ENCODE measurements around the gene CCDC149. TPM values are rescaled to one million over a fixed set of nuclear protein-coding genes. Genes with fewer than 3 reads are reported as not detected.

Gene CCDC149
- total and polyA plus RNA-seq, 5 donors from 2014 or later: not detected

GRCh38 chr4:24862073-24862751 lies 50.6 kb downstream of the CCDC149 start:
- Histone ChIP-seq H3K9me3 (ENCODE audit: control insufficient read depth in 2 of 2, low read length in 2 of 2) (no peaks in the 10 kb centered on the region), H3K4me1 (ENCODE audit: control insufficient read depth, insufficient read depth, low read length, poor library complexity, severe bottlenecking) (no peaks in the 10 kb centered on the region), H3K4me3 (ENCODE audit: low read depth, low read length) (no peak overlapping the region), H3K27me3 (ENCODE audit: control insufficient read depth, insufficient read depth, low read length) (no peaks in the 10 kb centered on the region), H3K27ac (ENCODE audit: insufficient read depth, low read length, poor library complexity, severe bottlenecking) (no peak overlapping the region), H3K36me3 (ENCODE audit: control insufficient read depth, insufficient read depth, low read length) (no peaks in the 10 kb centered on the region)
- no peak for DNase-seq
- H3K4me3 Mint-ChIP-seq: no peak overlapping the region
- H3K9me3 Mint-ChIP-seq: peaks cover 0 to 15% (median 3%) of the 10 kb centered on the region in 7 donors
- no peaks in the 10 kb centered on the region for H3K36me3 Mint-ChIP-seq
- H3K4me1 Mint-ChIP-seq: no peaks in the 10 kb centered on the region
- H3K27ac Mint-ChIP-seq: no peak overlapping the region
- ATAC-seq (ENCODE audit: low read depth in 2 of 2): no peak
- no peaks in the 10 kb centered on the region for H3K27me3 Mint-ChIP-seq

DNA sequence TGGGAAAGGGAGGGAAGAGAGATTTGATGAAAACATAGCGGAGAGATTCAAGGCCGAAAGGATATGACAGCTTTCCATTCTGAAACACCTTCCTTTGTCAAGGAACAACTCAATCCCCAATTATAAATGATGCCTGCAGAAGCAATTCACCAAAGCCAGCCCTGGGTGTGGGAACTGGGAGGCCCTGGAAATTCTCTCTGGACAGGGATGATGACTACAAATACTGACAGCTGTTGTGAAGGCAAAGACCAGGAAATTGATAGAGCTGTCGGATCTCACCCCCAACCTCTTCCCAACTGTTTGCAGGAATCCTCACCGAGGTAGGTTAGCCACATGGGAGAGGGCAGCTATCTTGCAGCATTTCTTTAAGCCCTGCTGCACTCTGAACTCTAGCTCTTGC lies 54.3 kb downstream of the CCDC149 start:
- Histone ChIP-seq H3K27me3 (ENCODE audit: control insufficient read depth, insufficient read depth, low read length) (no peaks in the 10 kb centered on the region), H3K27ac (ENCODE audit: insufficient read depth, low read length, poor library complexity, severe bottlenecking) (no peak overlapping the region), H3K9me3 (ENCODE audit: control insufficient read depth in 2 of 2, low read length in 2 of 2) (no peaks in the 10 kb centered on the region), H3K4me1 (ENCODE audit: control insufficient read depth, insufficient read depth, low read length, poor library complexity, severe bottlenecking) (no peaks in the 10 kb centered on the region), H3K4me3 (ENCODE audit: low read depth, low read length) (no peak overlapping the region), H3K36me3 (ENCODE audit: control insufficient read depth, insufficient read depth, low read length) (no peaks in the 10 kb centered on the region)
- no peak for DNase-seq
- Mint-ChIP-seq H3K9me3 (peaks cover 0 to 9% (median 2%) of the 10 kb centered on the region in 7 donors), H3K27ac (no peak overlapping the region), H3K4me1 (peaks cover 0 to 2% (median 0%) of the 10 kb centered on the region in 4 donors), H3K36me3 (no peaks in the 10 kb centered on the region), H3K4me3 (no peak overlapping the region), H3K27me3 (peaks cover 4% of the 10 kb centered on the region)
- no peak for ATAC-seq (ENCODE audit: low read depth in 2 of 2)

GRCh38 chr4:24858026-24858425 lies 54.8 kb downstream of the CCDC149 start:
- ATAC-seq (ENCODE audit: low read depth in 2 of 2): no peak
- H3K27ac Mint-ChIP-seq: no peak overlapping the region

GRCh38 chr4:24856586-24856985 lies 56.3 kb downstream of the CCDC149 start:
- Histone ChIP-seq H3K4me1 (ENCODE audit: control insufficient read depth, insufficient read depth, low read length, poor library complexity, severe bottlenecking) (no peaks in the 10 kb centered on the region), H3K9me3 (ENCODE audit: control insufficient read depth in 2 of 2, low read length in 2 of 2) (no peaks in the 10 kb centered on the region), H3K4me3 (ENCODE audit: low read depth, low read length) (no peak overlapping the region), H3K36me3 (ENCODE audit: control insufficient read depth, insufficient read depth, low read length) (no peaks in the 10 kb centered on the region), H3K27me3 (ENCODE audit: control insufficient read depth, insufficient read depth, low read length) (no peaks in the 10 kb centered on the region), H3K27ac (ENCODE audit: insufficient read depth, low read length, poor library complexity, severe bottlenecking) (no peak overlapping the region)
- no peak for ATAC-seq (ENCODE audit: low read depth in 2 of 2)
- Mint-ChIP-seq H3K36me3 (no peaks in the 10 kb centered on the region), H3K27me3 (peaks cover 4% of the 10 kb centered on the region), H3K27ac (no peak overlapping the region), H3K4me3 (no peak overlapping the region), H3K9me3 (peaks cover 0 to 4% (median 0%) of the 10 kb centered on the region in 7 donors), H3K4me1 (peaks cover 0 to 2% (median 0%) of the 10 kb centered on the region in 4 donors)
- DNase-seq: no peak

More at GRCh38 chr4:24858026-24858425, 54.8 kb downstream of the CCDC149 start:
- no peak for DNase-seq
- Mint-ChIP-seq H3K27me3 (peaks cover 4% of the 10 kb centered on the region), H3K9me3 (peaks cover 0 to 9% (median 2%) of the 10 kb centered on the region in 7 donors), H3K4me3 (no peak overlapping the region), H3K4me1 (peaks cover 0 to 2% (median 0%) of the 10 kb centered on the region in 4 donors), H3K36me3 (no peaks in the 10 kb centered on the region)
- Histone ChIP-seq H3K27me3 (ENCODE audit: control insufficient read depth, insufficient read depth, low read length) (no peaks in the 10 kb centered on the region), H3K27ac (ENCODE audit: insufficient read depth, low read length, poor library complexity, severe bottlenecking) (no peak overlapping the region), H3K4me3 (ENCODE audit: low read depth, low read length) (no peak overlapping the region), H3K4me1 (ENCODE audit: control insufficient read depth, insufficient read depth, low read length, poor library complexity, severe bottlenecking) (no peaks in the 10 kb centered on the region), H3K36me3 (ENCODE audit: control insufficient read depth, insufficient read depth, low read length) (no peaks in the 10 kb centered on the region), H3K9me3 (ENCODE audit: control insufficient read depth in 2 of 2, low read length in 2 of 2) (no peaks in the 10 kb centered on the region)

- no peak for ATAC-seq (ENCODE audit: low read depth in 2 of 2)
- Histone ChIP-seq H3K9me3 (ENCODE audit: control insufficient read depth in 2 of 2, low read length in 2 of 2) (no peaks in the 10 kb centered on the region), H3K4me1 (ENCODE audit: control insufficient read depth, insufficient read depth, low read length, poor library complexity, severe bottlenecking) (no peaks in the 10 kb centered on the region), H3K36me3 (ENCODE audit: control insufficient read depth, insufficient read depth, low read length) (no peaks in the 10 kb centered on the region), H3K4me3 (ENCODE audit: low read depth, low read length) (no peak overlapping the region), H3K27me3 (ENCODE audit: control insufficient read depth, insufficient read depth, low read length) (no peaks in the 10 kb centered on the region), H3K27ac (ENCODE audit: insufficient read depth, low read length, poor library complexity, severe bottlenecking) (no peak overlapping the region)
- peaks cover 0 to 2% (median 0%) of the 10 kb centered on the region in 4 donors for H3K4me1 Mint-ChIP-seq
- H3K27ac Mint-ChIP-seq: no peak overlapping the region
- no peak overlapping the region for H3K4me3 Mint-ChIP-seq
- no peak for DNase-seq
- H3K27me3 Mint-ChIP-seq: peaks cover 7% of the 10 kb centered on the region
- peaks cover 0 to 2% (median 0%) of the 10 kb centered on the region in 7 donors for H3K9me3 Mint-ChIP-seq
- no peaks in the 10 kb centered on the region for H3K36me3 Mint-ChIP-seq
Measured at GRCh38 chr4:24855741-24856140, 57.1 kb downstream of the CCDC149 start.

DNA sequence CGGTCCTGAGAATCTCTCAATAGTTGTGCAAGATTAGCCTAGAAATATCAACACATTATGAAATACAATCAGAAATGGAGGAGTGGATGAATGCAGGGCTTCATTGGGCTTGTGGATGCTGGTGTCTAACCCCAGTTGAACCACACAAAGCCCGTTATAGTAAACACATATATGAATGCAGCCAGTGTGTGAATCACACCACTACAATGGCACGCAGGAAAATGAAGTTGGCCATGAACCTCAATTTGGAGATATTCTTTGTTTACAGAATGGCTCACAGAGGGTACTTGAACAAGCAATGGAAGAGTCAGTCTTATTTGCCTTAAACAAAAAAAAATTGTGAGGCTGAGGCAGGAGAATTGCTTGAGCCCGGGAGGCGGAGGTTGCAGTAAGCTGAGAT lies 59.7 kb downstream of the CCDC149 start:
- no peak overlapping the region for H3K4me3 Mint-ChIP-seq
- Histone ChIP-seq H3K27ac (ENCODE audit: insufficient read depth, low read length, poor library complexity, severe bottlenecking) (no peak overlapping the region), H3K27me3 (ENCODE audit: control insufficient read depth, insufficient read depth, low read length) (no peaks in the 10 kb centered on the region), H3K4me3 (ENCODE audit: low read depth, low read length) (no peak overlapping the region), H3K4me1 (ENCODE audit: control insufficient read depth, insufficient read depth, low read length, poor library complexity, severe bottlenecking) (no peaks in the 10 kb centered on the region), H3K36me3 (ENCODE audit: control insufficient read depth, insufficient read depth, low read length) (no peaks in the 10 kb centered on the region), H3K9me3 (ENCODE audit: control insufficient read depth in 2 of 2, low read length in 2 of 2) (no peaks in the 10 kb centered on the region)
- no peak for ATAC-seq (ENCODE audit: low read depth in 2 of 2)
- H3K27me3 Mint-ChIP-seq: peaks cover 9% of the 10 kb centered on the region
- peaks cover 0 to 2% (median 0%) of the 10 kb centered on the region in 4 donors for H3K4me1 Mint-ChIP-seq
- H3K27ac Mint-ChIP-seq: no peak overlapping the region
- H3K36me3 Mint-ChIP-seq: no peaks in the 10 kb centered on the region
- no peak for DNase-seq
- H3K9me3 Mint-ChIP-seq: peaks cover 0 to 5% (median 0%) of the 10 kb centered on the region in 7 donors

DNA sequence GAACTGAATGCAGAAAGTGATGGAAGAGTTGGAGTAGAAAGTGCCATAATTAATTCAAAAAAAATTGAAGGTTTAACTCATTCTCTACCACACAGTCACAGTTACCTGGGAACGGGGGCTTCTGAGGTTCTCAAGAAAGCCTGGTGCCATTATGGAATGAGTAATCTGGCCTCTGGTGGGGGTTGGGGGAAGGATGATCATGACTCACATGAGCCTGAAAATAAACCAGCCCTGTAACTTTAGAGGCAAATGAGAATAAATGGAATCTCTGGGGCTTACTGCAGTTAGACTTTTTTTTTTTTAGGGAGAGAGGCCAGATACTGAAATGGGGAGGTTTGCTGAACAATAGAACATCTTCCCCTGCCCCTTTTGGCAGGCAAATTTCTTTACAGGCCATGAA lies 62.2 kb downstream of the CCDC149 start:
- H3K4me1 Mint-ChIP-seq: peaks cover 0 to 2% (median 0%) of the 10 kb centered on the region in 4 donors
- Histone ChIP-seq H3K9me3 (ENCODE audit: control insufficient read depth in 2 of 2, low read length in 2 of 2) (no peaks in the 10 kb centered on the region), H3K36me3 (ENCODE audit: control insufficient read depth, insufficient read depth, low read length) (no peaks in the 10 kb centered on the region), H3K27ac (ENCODE audit: insufficient read depth, low read length, poor library complexity, severe bottlenecking) (no peak overlapping the region), H3K4me1 (ENCODE audit: control insufficient read depth, insufficient read depth, low read length, poor library complexity, severe bottlenecking) (no peaks in the 10 kb centered on the region), H3K27me3 (ENCODE audit: control insufficient read depth, insufficient read depth, low read length) (no peaks in the 10 kb centered on the region), H3K4me3 (ENCODE audit: low read depth, low read length) (no peak overlapping the region)
- peaks cover 9% of the 10 kb centered on the region for H3K27me3 Mint-ChIP-seq
- H3K36me3 Mint-ChIP-seq: no peaks in the 10 kb centered on the region
- H3K27ac Mint-ChIP-seq: no peak overlapping the region
- H3K9me3 Mint-ChIP-seq: peaks cover 0 to 3% (median 0%) of the 10 kb centered on the region in 7 donors
- DNase-seq: no peak
- H3K4me3 Mint-ChIP-seq: no peak overlapping the region
- ATAC-seq (ENCODE audit: low read depth in 2 of 2): no peak

DNA sequence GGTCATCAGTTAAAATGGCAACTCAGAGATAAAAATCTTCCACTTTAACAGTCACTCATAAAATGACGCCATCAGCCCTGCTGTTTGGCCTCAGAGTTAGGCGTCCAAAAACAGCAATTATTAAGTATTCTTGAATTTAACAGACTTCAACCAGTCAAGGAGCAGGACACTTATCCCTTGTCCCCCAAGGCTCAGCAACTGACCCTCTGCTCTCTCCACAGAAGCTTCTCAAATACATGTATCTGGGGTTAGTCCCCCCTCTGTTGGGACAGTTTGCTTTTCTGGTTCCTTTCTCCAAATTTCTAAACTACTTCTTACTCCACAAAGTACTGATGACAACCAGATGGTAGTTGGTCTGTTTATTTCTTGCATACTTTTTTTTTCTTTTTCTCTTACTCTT lies 63.1 kb downstream of the CCDC149 start:
- H3K27ac ChIP-seq (ENCODE audit: insufficient read depth, low read length, poor library complexity, severe bottlenecking): no peak overlapping the region
- H3K4me3 Mint-ChIP-seq: no peak overlapping the region
- no peaks in the 10 kb centered on the region for H3K36me3 ChIP-seq (ENCODE audit: control insufficient read depth, insufficient read depth, low read length)
- no peaks in the 10 kb centered on the region for H3K27me3 ChIP-seq (ENCODE audit: control insufficient read depth, insufficient read depth, low read length)
- H3K4me3 ChIP-seq (ENCODE audit: low read depth, low read length): no peak overlapping the region
- H3K27ac Mint-ChIP-seq: no peak overlapping the region
- H3K4me1 Mint-ChIP-seq: peaks cover 0 to 2% (median 0%) of the 10 kb centered on the region in 4 donors
- ATAC-seq (ENCODE audit: low read depth in 2 of 2) (no peak), DNase-seq (no peak)
- H3K9me3 ChIP-seq (ENCODE audit: control insufficient read depth in 2 of 2, low read length in 2 of 2): no peaks in the 10 kb centered on the region
- H3K9me3 Mint-ChIP-seq: peaks cover 0 to 3% (median 0%) of the 10 kb centered on the region in 7 donors
- H3K27me3 Mint-ChIP-seq: peaks cover 9% of the 10 kb centered on the region
- H3K4me1 ChIP-seq (ENCODE audit: control insufficient read depth, insufficient read depth, low read length, poor library complexity, severe bottlenecking): no peaks in the 10 kb centered on the region
- no peaks in the 10 kb centered on the region for H3K36me3 Mint-ChIP-seq
